ENCODE results near the gene LAMA1. TPM values are rescaled to one million over a fixed set of nuclear protein-coding genes. Genes with fewer than 3 reads are reported as not detected.

LAMA1 gene
- total and polyA plus RNA-seq, 3 experiments from 2014 or later: not detected

DNA sequence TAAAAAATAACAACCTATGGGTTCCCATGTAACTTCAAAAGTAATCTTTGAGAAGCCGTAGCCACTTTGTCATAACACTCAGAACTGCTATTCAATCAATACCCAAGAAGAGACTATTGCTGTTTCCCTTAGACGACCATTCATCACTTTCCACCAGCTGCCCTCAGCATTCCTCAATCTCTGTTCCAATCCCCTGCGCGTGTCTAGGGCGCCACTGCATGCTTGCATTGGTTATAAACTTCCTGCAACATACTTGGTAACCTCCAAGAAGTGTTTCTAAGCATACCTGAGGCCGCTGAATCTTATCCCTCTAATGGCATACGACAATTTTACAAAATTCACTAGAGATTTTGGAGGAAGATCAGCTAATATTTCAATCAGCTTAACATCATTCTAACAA, 134.2 kb downstream of the LAMA1 start:
- H3K36me3 ChIP-seq (ENCODE audit: insufficient read depth, low read length): no peaks in the 10 kb centered on the region
- Mint-ChIP-seq H3K36me3 (no peaks in the 10 kb centered on the region), H3K27ac (no peak overlapping the region), H3K4me1 (no peaks in the 10 kb centered on the region), H3K4me3 (no peak overlapping the region), H3K9me3 (peaks cover 0 to 5% (median 4%) of the 10 kb centered on the region in 5 donors), H3K27me3 (peaks cover 0 to 1% of the 10 kb centered on the region in 2 donors)
- no peak overlapping the region for H3K4me3 ChIP-seq (ENCODE audit: low read length)
- H3K9me3 ChIP-seq (ENCODE audit: low read length): no peaks in the 10 kb centered on the region
- DNase-seq: no peak
- ChIA-PET POLR2A (no interaction called here), CTCF (no interaction called here)
- H3K27me3 ChIP-seq (ENCODE audit: insufficient read depth, low read length, poor library complexity, severe bottlenecking): no peaks in the 10 kb centered on the region
- H3K27ac ChIP-seq (ENCODE audit: low read depth, low read length): no peak overlapping the region
- H3K4me1 ChIP-seq (ENCODE audit: insufficient read depth, low read length): no peaks in the 10 kb centered on the region

DNA sequence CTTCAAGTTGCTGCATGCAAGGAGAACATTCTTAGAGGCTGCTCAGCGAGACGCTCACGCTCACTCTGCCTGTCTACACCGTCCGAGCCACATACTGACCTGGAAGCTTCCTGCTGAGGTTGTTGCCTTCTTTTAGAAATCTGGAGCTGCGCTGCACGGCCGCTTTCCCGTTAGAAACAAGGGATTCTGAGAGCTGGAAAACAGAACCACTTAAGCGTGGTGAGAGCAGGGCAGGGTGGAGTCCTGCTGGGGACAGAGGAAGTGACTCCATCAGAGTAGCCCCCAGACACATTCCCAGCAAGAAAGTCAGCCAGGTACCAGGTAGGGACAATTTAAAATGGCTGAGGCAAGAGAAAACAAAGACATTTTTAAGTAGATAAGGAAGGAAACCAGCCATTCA, 135.2 kb downstream of the LAMA1 start:
- no peak for DNase-seq

DNA sequence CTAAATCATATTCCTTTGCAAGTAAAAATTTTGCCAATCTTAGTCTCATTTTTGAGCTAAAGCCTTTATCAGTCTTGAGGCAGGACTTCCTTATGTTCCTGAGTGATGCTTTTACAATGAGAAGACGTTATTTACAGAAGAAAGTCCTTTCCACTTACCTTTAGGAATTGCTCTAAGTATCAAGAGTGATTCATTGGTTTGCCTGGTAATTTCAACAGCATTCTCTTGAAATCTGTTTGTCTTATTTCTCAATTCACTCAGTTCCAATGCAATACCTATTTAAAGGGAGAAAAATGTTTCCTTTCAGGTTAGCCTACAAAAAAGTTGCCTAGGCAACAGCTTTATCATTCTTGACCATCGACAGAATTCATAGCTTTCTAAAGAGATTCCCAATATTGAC, 137.2 kb downstream of the LAMA1 start:
- DNase-seq: no peak
- Mint-ChIP-seq H3K4me1 (no peaks in the 10 kb centered on the region), H3K27ac (no peak overlapping the region), H3K9me3 (peaks cover 0 to 7% (median 4%) of the 10 kb centered on the region in 5 donors), H3K36me3 (no peaks in the 10 kb centered on the region), H3K27me3 (peaks cover 0 to 1% of the 10 kb centered on the region in 2 donors), H3K4me3 (no peak overlapping the region)
- Histone ChIP-seq H3K27ac (ENCODE audit: low read depth, low read length) (no peak overlapping the region), H3K27me3 (ENCODE audit: insufficient read depth, low read length, poor library complexity, severe bottlenecking) (no peaks in the 10 kb centered on the region), H3K4me3 (ENCODE audit: low read length) (no peak overlapping the region), H3K36me3 (ENCODE audit: insufficient read depth, low read length) (no peaks in the 10 kb centered on the region), H3K4me1 (ENCODE audit: insufficient read depth, low read length) (no peaks in the 10 kb centered on the region), H3K9me3 (ENCODE audit: low read length) (no peaks in the 10 kb centered on the region)
- POLR2A ChIA-PET: no interaction called here
- CTCF ChIA-PET: no interaction called here

More for the DNA sequence above, 135.2 kb downstream of the LAMA1 start:
- POLR2A ChIA-PET: no interaction called here
- CTCF ChIA-PET: no interaction called here
- H3K4me3 ChIP-seq (ENCODE audit: low read length): no peak overlapping the region
- Mint-ChIP-seq H3K9me3 (peaks cover 0 to 5% (median 4%) of the 10 kb centered on the region in 5 donors), H3K27me3 (peaks cover 0 to 1% of the 10 kb centered on the region in 2 donors), H3K4me3 (no peak overlapping the region), H3K36me3 (no peaks in the 10 kb centered on the region), H3K27ac (no peak overlapping the region), H3K4me1 (no peaks in the 10 kb centered on the region)
- H3K27ac ChIP-seq (ENCODE audit: low read depth, low read length): no peak overlapping the region
- H3K4me1 ChIP-seq (ENCODE audit: insufficient read depth, low read length): no peaks in the 10 kb centered on the region
- H3K27me3 ChIP-seq (ENCODE audit: insufficient read depth, low read length, poor library complexity, severe bottlenecking): no peaks in the 10 kb centered on the region
- no peaks in the 10 kb centered on the region for H3K9me3 ChIP-seq (ENCODE audit: low read length)
- H3K36me3 ChIP-seq (ENCODE audit: insufficient read depth, low read length): no peaks in the 10 kb centered on the region

DNA sequence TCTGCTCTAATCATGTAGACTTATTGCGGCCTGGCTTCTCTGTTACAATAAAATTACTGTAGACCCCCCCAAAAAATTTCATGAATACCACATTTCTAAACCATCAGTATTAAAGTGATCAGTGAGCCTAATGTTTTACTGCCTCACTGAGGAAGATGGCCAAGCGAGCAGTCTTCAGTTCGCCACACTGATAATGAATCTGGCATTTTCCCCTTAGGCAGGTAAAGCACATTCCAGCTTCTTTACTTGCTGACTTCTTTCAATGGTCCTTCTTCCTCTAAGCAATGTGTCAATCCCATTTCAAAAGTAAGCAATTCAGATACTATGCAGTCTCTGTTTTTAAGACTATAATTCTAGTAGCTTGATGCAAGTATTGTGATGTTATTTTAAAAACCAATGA, 137.6 kb downstream of the LAMA1 start:
- peaks cover 0 to 1% of the 10 kb centered on the region in 2 donors for H3K27me3 Mint-ChIP-seq
- no peaks in the 10 kb centered on the region for H3K27me3 ChIP-seq (ENCODE audit: insufficient read depth, low read length, poor library complexity, severe bottlenecking)
- no peak overlapping the region for H3K4me3 Mint-ChIP-seq
- H3K36me3 ChIP-seq (ENCODE audit: insufficient read depth, low read length): no peaks in the 10 kb centered on the region
- ChIA-PET POLR2A (no interaction called here), CTCF (no interaction called here)
- H3K27ac ChIP-seq (ENCODE audit: low read depth, low read length): no peak overlapping the region
- H3K27ac Mint-ChIP-seq: no peak overlapping the region
- no peak for DNase-seq
- H3K9me3 ChIP-seq (ENCODE audit: low read length): no peaks in the 10 kb centered on the region
- H3K4me1 ChIP-seq (ENCODE audit: insufficient read depth, low read length): no peaks in the 10 kb centered on the region
- no peaks in the 10 kb centered on the region for H3K36me3 Mint-ChIP-seq
- H3K9me3 Mint-ChIP-seq: peaks cover 0 to 7% (median 4%) of the 10 kb centered on the region in 5 donors
- no peak overlapping the region for H3K4me3 ChIP-seq (ENCODE audit: low read length)
- H3K4me1 Mint-ChIP-seq: no peaks in the 10 kb centered on the region

DNA sequence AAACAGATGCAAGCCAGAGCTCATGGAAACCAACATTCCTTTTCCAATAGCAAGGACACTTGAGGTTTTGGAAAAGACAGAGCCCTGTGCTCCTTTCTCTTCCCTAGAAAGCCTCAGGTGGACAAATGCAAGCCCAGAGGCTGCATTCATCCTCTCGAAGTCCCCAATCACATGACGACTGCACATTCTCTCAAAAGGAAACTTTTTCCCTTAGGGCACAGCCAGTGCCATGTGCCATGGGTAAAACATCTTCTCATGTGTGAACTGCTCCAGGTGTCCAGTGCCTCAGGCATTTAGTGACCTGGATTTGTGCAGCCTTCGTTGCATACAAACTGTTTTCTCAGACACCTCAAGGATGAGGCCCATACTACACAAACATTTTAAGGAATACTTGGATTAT, 140.7 kb downstream of the LAMA1 start:
- H3K9me3 ChIP-seq (ENCODE audit: low read length): no peaks in the 10 kb centered on the region
- H3K4me1 Mint-ChIP-seq: no peaks in the 10 kb centered on the region
- no peaks in the 10 kb centered on the region for H3K27me3 ChIP-seq (ENCODE audit: insufficient read depth, low read length, poor library complexity, severe bottlenecking)
- no peak overlapping the region for H3K4me3 ChIP-seq (ENCODE audit: low read length)
- no peaks in the 10 kb centered on the region for H3K36me3 Mint-ChIP-seq
- CTCF ChIA-PET: no interaction called here
- H3K27me3 Mint-ChIP-seq: no peaks in the 10 kb centered on the region
- H3K36me3 ChIP-seq (ENCODE audit: insufficient read depth, low read length): no peaks in the 10 kb centered on the region
- no peak overlapping the region for H3K27ac Mint-ChIP-seq
- no peak overlapping the region for H3K27ac ChIP-seq (ENCODE audit: low read depth, low read length)
- no peak for DNase-seq
- no peak overlapping the region for H3K4me3 Mint-ChIP-seq
- H3K4me1 ChIP-seq (ENCODE audit: insufficient read depth, low read length): no peaks in the 10 kb centered on the region
- POLR2A ChIA-PET: no interaction called here
- H3K9me3 Mint-ChIP-seq: peaks cover 0 to 7% (median 0%) of the 10 kb centered on the region in 5 donors

DNA sequence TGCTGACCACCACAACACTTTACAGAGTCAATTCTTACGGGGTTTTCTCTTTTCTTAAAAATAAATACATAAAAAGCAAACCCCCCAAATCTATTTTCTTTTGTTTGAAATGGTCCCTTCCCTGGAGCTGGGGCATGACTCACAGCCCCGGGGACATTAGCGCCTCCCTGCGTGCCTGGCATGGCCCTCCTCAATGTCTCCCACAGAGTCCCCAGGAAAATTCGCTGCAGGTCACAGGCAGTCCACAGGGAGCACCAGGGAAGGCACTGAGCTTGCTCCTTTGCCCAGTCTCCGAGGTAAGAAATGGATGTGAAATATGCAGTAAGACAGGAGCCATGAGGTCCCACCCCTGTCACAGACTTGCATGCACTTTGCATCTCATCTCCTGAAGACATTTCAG, 142.5 kb downstream of the LAMA1 start:
- DNase-seq: no peak
- ChIA-PET CTCF (no interaction called here), POLR2A (no interaction called here)
- no peak overlapping the region for H3K4me3 Mint-ChIP-seq
- no peaks in the 10 kb centered on the region for H3K36me3 Mint-ChIP-seq
- H3K4me1 Mint-ChIP-seq: no peaks in the 10 kb centered on the region
- no peaks in the 10 kb centered on the region for H3K9me3 ChIP-seq (ENCODE audit: low read length)
- H3K36me3 ChIP-seq (ENCODE audit: insufficient read depth, low read length): no peaks in the 10 kb centered on the region
- no peak overlapping the region for H3K27ac Mint-ChIP-seq
- no peaks in the 10 kb centered on the region for H3K27me3 ChIP-seq (ENCODE audit: insufficient read depth, low read length, poor library complexity, severe bottlenecking)
- no peaks in the 10 kb centered on the region for H3K27me3 Mint-ChIP-seq
- H3K4me1 ChIP-seq (ENCODE audit: insufficient read depth, low read length): no peaks in the 10 kb centered on the region
- H3K4me3 ChIP-seq (ENCODE audit: low read length): no peak overlapping the region
- H3K27ac ChIP-seq (ENCODE audit: low read depth, low read length): no peak overlapping the region
- peaks cover 0 to 7% (median 0%) of the 10 kb centered on the region in 5 donors for H3K9me3 Mint-ChIP-seq

DNA sequence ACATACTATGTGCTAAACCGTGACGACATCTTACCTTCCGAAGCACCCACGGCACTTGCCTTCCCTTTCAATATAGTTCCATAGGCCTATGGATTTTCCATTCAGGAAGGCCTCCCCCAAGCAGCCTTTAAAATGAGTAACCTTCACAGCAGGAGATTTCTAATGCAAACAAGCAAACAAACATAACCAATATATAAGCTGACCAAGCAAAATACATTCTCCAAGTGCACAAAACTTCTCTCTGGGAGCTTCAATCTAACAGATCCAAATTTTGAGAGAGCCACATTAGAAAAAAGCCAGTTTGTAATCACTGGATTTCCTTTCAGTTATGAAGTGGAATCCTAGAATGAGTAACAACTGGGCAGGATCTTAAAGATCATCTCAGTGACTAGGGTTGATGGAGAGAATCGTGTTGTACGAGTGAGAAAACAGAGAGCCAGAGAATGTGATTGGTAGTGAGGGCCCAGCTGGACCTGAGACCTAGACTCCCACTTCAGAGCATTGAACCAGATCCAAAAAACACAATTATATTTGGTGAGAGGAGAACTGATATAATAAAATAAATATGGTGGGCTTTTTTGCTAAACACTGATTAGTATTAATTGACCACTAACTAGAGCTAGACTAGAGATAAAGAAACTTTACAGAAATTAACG, 145.6 kb downstream of the LAMA1 start:
- Mint-ChIP-seq H3K27ac (no peak overlapping the region), H3K4me1 (no peaks in the 10 kb centered on the region), H3K27me3 (no peaks in the 10 kb centered on the region), H3K36me3 (no peaks in the 10 kb centered on the region), H3K4me3 (no peak overlapping the region), H3K9me3 (peaks cover 0 to 16% (median 2%) of the 10 kb centered on the region in 5 donors)
- no peak for DNase-seq
- ChIA-PET CTCF (no interaction called here), POLR2A (no interaction called here)
- Histone ChIP-seq H3K4me3 (ENCODE audit: low read length) (no peak overlapping the region), H3K9me3 (ENCODE audit: low read length) (no peaks in the 10 kb centered on the region), H3K36me3 (ENCODE audit: insufficient read depth, low read length) (no peaks in the 10 kb centered on the region), H3K4me1 (ENCODE audit: insufficient read depth, low read length) (no peaks in the 10 kb centered on the region), H3K27ac (ENCODE audit: low read depth, low read length) (no peak overlapping the region), H3K27me3 (ENCODE audit: insufficient read depth, low read length, poor library complexity, severe bottlenecking) (no peaks in the 10 kb centered on the region)

DNA sequence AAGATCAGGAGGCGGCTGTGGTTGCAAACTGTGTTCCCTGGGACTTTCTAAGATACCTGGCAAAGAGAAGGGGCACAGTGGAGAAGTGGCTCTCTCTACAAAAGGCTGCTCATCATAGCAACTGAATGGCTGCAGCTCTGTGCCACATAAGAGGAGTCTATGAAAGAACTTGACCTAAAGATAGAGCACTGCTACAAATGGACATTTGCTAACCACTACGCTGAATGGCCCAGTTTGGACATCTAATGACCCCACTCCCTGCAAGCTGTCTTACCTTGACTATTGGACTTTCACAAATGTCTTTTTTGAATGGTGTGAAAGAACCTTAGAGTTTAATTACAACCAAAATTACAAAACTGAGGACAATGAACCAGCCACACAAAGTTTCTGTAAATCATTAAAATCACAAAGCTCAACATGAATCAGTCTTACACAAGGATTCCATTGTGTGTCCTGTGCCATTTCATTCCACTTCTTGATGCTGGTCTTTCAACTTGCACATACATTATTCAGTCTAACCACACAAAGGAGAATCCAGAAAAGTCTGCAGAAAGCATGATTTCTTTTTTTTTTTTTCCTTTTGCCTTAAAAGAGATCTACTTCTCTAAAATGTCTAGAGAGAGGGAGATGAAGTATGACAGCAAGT, 154.0 kb downstream of the LAMA1 start:
- H3K27ac ChIP-seq (ENCODE audit: low read depth, low read length): no peak overlapping the region
- Mint-ChIP-seq H3K4me3 (no peak overlapping the region), H3K9me3 (peaks cover 0 to 8% (median 5%) of the 10 kb centered on the region in 5 donors), H3K36me3 (no peaks in the 10 kb centered on the region), H3K4me1 (no peaks in the 10 kb centered on the region), H3K27me3 (no peaks in the 10 kb centered on the region), H3K27ac (no peak overlapping the region)
- H3K36me3 ChIP-seq (ENCODE audit: insufficient read depth, low read length): no peaks in the 10 kb centered on the region
- ChIA-PET CTCF (no interaction called here), POLR2A (no interaction called here)
- no peaks in the 10 kb centered on the region for H3K27me3 ChIP-seq (ENCODE audit: insufficient read depth, low read length, poor library complexity, severe bottlenecking)
- no peaks in the 10 kb centered on the region for H3K4me1 ChIP-seq (ENCODE audit: insufficient read depth, low read length)
- no peak for DNase-seq
- no peak overlapping the region for H3K4me3 ChIP-seq (ENCODE audit: low read length)
- no peaks in the 10 kb centered on the region for H3K9me3 ChIP-seq (ENCODE audit: low read length)

All from CD8-positive, alpha-beta memory T cell (primary cell).